Fibroblast of mammary gland (primary cell): Measurements from ENCODE around the gene WWOX.

ENCODE experiments used
- DNase-seq: peaks from one replicate; pipeline ENCODE4 v3.0.0-alpha.2; 2010; ENCODE audit warnings: low read depth
- H3K4me3 ChIP-seq: 2 replicates; pipeline ENCODE4 v1.5.1; 2011; ENCODE audit warnings: low read depth, mild to moderate bottlenecking, low read length, moderate library complexity; ENCODE audit not compliant: control insufficient read depth
- CTCF ChIP-seq: conservative IDR thresholded peaks from 2 replicates; pipeline ENCODE4 v1.5.1; 2011; ENCODE audit warnings: low read depth, low read length, inconsistent platforms; ENCODE audit not compliant: control insufficient read depth, insufficient read depth

WWOX gene

GRCh38 chr16:78695391-78695790, 595.9 kb downstream of the WWOX start:
- no peak for DNase-seq
- no peak for TF ChIP-seq CTCF
- no peak overlapping the region for H3K4me3 ChIP-seq

- no peak for DNase-seq
- no peak overlapping the region for H3K4me3 ChIP-seq
- TF ChIP-seq CTCF = no peak
Measured at GRCh38 chr16:78696797-78697196, 597.3 kb downstream of the WWOX start.

DNA sequence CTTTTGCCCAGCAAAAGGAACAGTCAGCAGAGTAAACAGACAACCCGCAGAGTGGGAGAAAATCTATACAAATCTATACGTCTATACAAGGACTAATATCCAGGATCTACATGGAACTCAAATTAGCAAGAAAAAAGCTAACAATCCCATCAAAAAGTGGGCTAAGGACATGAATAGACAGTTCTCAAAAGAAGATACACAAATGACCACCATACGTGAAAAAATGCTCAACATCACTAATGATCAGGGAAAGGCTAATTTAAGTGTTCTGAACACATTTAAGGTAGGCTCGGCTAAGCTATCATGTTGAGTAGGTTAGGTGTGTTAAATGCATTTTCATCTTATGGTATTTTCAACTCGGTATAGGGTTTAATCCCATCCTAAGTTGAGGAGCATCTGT, 598.0 kb downstream of the WWOX start:
- DNase-seq = no peak
- no peak for TF ChIP-seq CTCF
- no peak overlapping the region for H3K4me3 ChIP-seq

- H3K4me3 ChIP-seq = no peak overlapping the region
- TF ChIP-seq CTCF = no peak
- peak; percentile 12 for DNase-seq
Measured at GRCh38 chr16:78703936-78704335, 604.5 kb downstream of the WWOX start.

- TF ChIP-seq CTCF = no peak
- DNase-seq = peak; percentile 16
- no peak overlapping the region for H3K4me3 ChIP-seq
Measured at GRCh38 chr16:78704416-78704815, 605.0 kb downstream of the WWOX start.

DNA sequence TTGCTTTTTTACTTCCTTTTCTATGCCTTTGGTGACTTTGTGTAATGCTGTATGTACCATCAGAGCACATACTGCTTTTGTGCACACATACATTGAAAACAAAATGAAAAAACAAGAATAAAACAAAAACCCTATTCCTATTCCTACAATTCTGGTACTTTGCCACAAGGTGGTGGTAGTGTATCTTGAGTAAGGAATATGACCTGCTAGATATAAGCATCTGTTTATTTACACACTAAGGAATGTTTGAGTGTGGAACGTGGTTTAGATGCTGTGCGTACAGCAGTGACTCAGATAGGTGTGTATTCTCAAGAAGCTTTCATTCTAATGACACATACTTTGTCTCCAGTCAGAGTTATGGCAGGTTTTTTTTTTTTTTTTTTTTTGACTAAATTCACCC, 606.2 kb downstream of the WWOX start:
- peak; percentile 44 for TF ChIP-seq CTCF
- peak; percentile 45 for DNase-seq

DNA sequence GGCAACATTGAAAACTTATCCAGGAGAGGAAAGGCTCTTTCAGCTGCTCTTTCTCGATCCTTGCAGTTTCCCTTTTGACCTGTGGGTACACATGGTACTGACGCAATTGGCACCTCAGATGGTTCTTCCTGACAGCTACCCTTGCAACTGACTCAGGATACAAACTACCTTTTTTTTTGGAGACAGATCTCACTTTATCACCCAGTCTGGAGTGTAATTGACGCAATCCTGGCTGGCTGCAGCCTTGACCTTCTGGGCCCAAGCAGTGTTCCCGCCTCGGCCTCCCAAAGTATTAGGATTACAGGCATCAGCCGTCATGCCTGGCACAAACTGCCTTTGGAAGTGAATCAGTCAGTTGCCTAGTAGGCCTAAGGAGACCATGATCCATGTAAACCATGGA, 607.2 kb downstream of the WWOX start:
- no peak for TF ChIP-seq CTCF
- no peak overlapping the region for H3K4me3 ChIP-seq
- DNase-seq = no peak

More for the DNA sequence above, 606.2 kb downstream of the WWOX start:
- no peak overlapping the region for H3K4me3 ChIP-seq
